ENCODE measurements around the gene EFEMP1. TPM values are rescaled to one million over a fixed set of nuclear protein-coding genes. Genes with fewer than 3 reads are reported as not detected.
A peak's percentile ranks its signal among the peaks of the same experiment; 100 is the strongest.

EFEMP1 gene
- total RNA-seq, 4 donors from 2014 or later, result 379 to 821 (median 437) TPM

GRCh38 chr2:55887351-55887750 lies 36.2 kb downstream of the EFEMP1 start:
- H3K27me3 ChIP-seq, result no peaks in the 10 kb centered on the region
- H3K4me3 ChIP-seq (replicated peaks in 1 of 3), result no peak overlapping the region
- peak overlapping the region; percentile 43 to 64 (median 63) for H3K27ac ChIP-seq
- H3K4me1 ChIP-seq, result peaks cover 11 to 29% of the 10 kb centered on the region in 2 donors
- 15 to 25% methylated on average over 2 of the region's 2 CpGs for WGBS, 2 donors
- no peak for DNase-seq
- H3K9me3 ChIP-seq, result no peaks in the 10 kb centered on the region
- TF ChIP-seq POLR2A (IDR thresholded peaks at IDR 0.05), result no peak
- TF ChIP-seq, protein P1, sequence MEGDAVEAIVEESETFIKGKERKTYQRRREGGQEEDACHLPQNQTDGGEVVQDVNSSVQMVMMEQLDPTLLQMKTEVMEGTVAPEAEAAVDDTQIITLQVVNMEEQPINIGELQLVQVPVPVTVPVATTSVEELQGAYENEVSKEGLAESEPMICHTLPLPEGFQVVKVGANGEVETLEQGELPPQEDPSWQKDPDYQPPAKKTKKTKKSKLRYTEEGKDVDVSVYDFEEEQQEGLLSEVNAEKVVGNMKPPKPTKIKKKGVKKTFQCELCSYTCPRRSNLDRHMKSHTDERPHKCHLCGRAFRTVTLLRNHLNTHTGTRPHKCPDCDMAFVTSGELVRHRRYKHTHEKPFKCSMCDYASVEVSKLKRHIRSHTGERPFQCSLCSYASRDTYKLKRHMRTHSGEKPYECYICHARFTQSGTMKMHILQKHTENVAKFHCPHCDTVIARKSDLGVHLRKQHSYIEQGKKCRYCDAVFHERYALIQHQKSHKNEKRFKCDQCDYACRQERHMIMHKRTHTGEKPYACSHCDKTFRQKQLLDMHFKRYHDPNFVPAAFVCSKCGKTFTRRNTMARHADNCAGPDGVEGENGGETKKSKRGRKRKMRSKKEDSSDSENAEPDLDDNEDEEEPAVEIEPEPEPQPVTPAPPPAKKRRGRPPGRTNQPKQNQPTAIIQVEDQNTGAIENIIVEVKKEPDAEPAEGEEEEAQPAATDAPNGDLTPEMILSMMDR (IDR thresholded peaks at IDR 0.05), result peak in 1 of 6 experiments; percentile 7
- intact Hi-C loops (cut with DNase I), result no loop called here
- H3K36me3 ChIP-seq, result no peaks in the 10 kb centered on the region

GRCh38 chr2:55885944-55886281 lies 37.7 kb downstream of the EFEMP1 start:
- TF ChIP-seq POLR2A (IDR thresholded peaks at IDR 0.05), result no peak
- TF ChIP-seq, protein P1 (IDR thresholded peaks at IDR 0.05), result no peak
- peaks cover 11 to 29% of the 10 kb centered on the region in 2 donors for H3K4me1 ChIP-seq

DNA sequence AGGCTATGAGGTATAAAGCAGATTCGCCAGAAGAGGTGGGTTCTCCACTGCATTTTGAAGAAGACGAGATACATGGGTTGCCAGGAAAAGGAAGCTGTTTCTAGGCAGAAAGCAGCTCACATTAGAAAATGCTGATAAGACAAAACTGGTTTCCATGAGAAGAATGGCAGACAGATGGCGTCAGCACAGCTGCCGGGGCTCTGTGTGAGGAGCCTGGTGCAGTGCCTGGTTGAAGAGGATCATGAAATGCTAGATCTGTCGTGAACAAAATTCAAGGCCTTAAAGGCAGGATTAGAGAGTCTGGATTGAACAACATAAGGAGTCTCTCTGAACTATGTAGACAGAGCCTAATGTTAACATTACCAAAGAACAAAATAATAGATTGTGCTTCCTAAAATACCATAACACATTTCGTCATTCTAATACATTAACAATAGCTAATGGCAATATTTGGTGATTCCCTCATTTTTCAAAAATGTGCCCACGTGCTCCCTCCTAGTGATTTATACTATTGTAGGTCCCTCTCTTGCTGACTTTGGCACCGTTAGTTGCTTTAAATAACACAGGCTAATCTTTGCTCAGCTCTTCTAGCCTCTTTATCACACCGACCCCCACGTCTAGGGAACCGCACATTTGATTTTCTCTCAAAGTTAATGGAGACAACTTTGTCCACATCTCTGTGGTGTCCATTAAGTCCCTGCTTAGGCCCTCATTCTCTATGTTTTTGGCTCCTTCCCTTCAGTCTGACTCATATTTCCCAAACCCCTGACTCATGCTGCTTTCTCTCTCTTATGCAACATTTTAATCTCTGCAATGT lies 38.2 kb downstream of the EFEMP1 start:
- WGBS, 2 donors, result 72 to 88% methylated on average over 10 to 11 of the region's 11 CpGs
- H3K36me3 ChIP-seq, result peaks cover 0 to 3% of the 10 kb centered on the region in 2 donors
- no peak overlapping the region for H3K4me3 ChIP-seq (replicated peaks in 1 of 3)
- H3K9me3 ChIP-seq, result no peaks in the 10 kb centered on the region
- H3K27ac ChIP-seq, result peak overlapping the region in 2 of 3 donors; percentile 59 to 62
- intact Hi-C loops (cut with DNase I), result no loop called here
- no peaks in the 10 kb centered on the region for H3K27me3 ChIP-seq
- TF ChIP-seq, protein P1 (IDR thresholded peaks at IDR 0.05), result no peak
- TF ChIP-seq POLR2A (IDR thresholded peaks at IDR 0.05), result no peak
- H3K4me1 ChIP-seq, result peaks cover 11 to 29% of the 10 kb centered on the region in 2 donors
- no peak for DNase-seq

More at GRCh38 chr2:55885944-55886281, 37.7 kb downstream of the EFEMP1 start:
- H3K4me3 ChIP-seq (replicated peaks in 1 of 3), result no peak overlapping the region
- no peaks in the 10 kb centered on the region for H3K27me3 ChIP-seq
- intact Hi-C loops (cut with DNase I), result no loop called here
- peak overlapping the region in 2 of 3 donors; percentile 19 to 63 for H3K27ac ChIP-seq
- no peak for DNase-seq
- no peaks in the 10 kb centered on the region for H3K9me3 ChIP-seq
- peaks cover 0 to 3% of the 10 kb centered on the region in 2 donors for H3K36me3 ChIP-seq

GRCh38 chr2:55883829-55884228 lies 39.8 kb downstream of the EFEMP1 start:
- no peaks in the 10 kb centered on the region for H3K9me3 ChIP-seq
- H3K4me1 ChIP-seq, result peaks cover 11 to 24% of the 10 kb centered on the region in 2 donors
- no peak for TF ChIP-seq POLR2A (IDR thresholded peaks at IDR 0.05)
- TF ChIP-seq, protein P1 (IDR thresholded peaks at IDR 0.05), result no peak
- intact Hi-C loops (cut with DNase I), result no loop called here
- H3K36me3 ChIP-seq, result peaks cover 0 to 3% of the 10 kb centered on the region in 2 donors
- H3K27me3 ChIP-seq, result no peaks in the 10 kb centered on the region
- H3K4me3 ChIP-seq (replicated peaks in 1 of 3), result no peak overlapping the region
- H3K27ac ChIP-seq, result no peak overlapping the region
- WGBS, 2 donors, result 84 to 87% methylated on average over 1 of the region's 1 CpG
- no peak for DNase-seq

DNA sequence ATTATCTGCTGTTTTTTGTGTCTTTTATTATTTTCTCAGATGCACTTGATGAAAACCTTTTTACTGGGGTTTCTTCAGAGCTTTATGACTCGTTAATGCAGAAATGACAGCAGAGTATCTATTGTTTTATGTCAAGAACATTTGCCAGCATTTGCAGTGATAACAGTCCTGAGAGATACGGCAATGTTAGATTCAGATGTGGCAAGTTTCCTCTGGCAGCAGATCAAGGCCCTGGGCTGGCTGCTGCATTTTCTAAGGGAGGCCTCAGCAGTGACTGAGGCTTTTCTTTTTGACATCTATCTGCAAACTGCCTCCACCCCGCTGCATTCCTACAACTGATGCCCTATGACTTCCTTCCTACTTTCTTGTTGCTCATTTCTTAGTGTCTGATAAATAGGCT lies 40.2 kb downstream of the EFEMP1 start:
- 62 to 85% methylated on average over 3 of the region's 3 CpGs for WGBS, 2 donors
- Histone ChIP-seq H3K27me3 (no peaks in the 10 kb centered on the region), H3K4me3 (replicated peaks in 1 of 3) (no peak overlapping the region), H3K36me3 (peaks cover 0 to 3% of the 10 kb centered on the region in 2 donors), H3K4me1 (peaks cover 8 to 24% of the 10 kb centered on the region in 2 donors), H3K9me3 (no peaks in the 10 kb centered on the region), H3K27ac (no peak overlapping the region)
- TF ChIP-seq, protein P1 (IDR thresholded peaks at IDR 0.05), result no peak
- no peak for TF ChIP-seq POLR2A (IDR thresholded peaks at IDR 0.05)
- no peak for DNase-seq
- intact Hi-C loops (cut with DNase I), result no loop called here

All from thyroid gland (tissue), 4 donors.